HG02798 (cell line): ENCODE measurements around the gene UQCRC1.

Source experiments
- ATAC-seq: cut with Tn5 transposase; IDR thresholded peaks from one replicate; pipeline ENCODE4 v1.9.1; 2021; ENCODE audit warnings: mild to moderate bottlenecking; ENCODE audit not compliant: unreplicated experiment, poor library complexity

Gene UQCRC1

DNA sequence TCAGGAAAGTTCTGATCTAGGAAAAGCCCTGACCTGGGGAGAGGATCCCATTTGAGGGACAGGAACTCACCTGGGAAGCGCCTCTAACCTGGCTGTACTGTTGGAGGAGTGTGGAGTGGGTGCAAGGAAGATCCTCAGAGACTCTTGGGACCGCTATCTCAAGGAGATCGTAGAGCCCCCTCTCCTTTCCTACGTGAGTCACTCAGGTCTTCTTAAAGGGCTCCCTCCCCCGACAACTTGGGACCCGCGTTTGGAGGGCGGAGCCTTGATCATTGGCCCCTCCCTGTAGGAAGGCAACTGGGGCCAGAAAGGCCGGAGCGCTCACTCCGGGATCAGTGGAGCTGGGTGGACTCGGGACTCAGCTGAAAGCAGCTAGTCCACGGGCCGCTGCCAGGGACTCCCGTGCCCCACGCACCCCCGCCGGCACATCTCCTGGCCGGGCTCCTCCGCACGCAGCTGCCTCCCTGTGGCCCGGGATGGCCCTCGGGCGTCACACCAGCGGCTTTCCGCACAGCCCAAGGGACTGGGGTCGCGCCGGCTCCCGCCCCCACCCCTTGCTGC, 25.3 kb upstream of the UQCRC1 start:
- ATAC-seq = peak; percentile 26

DNA sequence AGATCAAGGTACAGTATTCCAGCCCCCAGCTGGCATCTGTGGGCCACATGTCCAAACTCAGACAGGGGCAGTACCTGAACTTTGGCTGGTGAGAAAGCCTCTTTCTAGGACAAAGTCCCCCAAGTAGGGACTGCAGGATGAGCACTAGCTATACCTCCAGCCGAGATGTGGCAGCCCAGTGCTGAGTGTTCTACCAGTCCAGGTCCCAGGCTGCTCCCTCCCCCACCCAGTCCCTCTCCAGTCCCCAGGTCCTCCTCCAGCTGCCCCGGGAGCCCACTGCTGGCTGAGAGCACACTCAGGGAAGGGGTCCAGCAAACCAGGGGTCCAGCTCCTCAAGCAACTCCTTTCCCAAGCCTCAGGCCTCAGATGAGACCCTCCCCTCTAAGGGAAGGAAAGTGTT, 24.3 kb upstream of the UQCRC1 start:
- no peak for ATAC-seq

DNA sequence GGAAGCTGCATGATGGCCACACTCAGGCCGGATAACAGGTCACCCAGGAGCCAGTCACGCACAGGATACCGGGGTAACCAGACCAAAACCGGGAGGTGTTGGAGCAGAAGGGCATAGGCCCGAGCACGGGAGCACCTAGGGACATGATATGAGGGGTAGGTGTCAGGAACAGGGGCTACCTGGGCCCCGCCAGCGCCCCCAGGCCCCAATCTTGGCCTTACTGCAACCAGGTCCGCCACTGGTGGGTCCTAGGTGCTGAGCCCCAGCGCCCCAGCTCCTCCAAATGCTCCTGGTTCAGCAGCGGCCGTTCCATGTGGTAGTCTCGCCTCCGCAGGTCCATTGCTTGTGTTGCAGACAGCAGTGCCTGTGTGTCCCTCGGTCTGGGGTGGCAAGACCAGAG, 23.8 kb upstream of the UQCRC1 start:
- ATAC-seq = no peak

DNA sequence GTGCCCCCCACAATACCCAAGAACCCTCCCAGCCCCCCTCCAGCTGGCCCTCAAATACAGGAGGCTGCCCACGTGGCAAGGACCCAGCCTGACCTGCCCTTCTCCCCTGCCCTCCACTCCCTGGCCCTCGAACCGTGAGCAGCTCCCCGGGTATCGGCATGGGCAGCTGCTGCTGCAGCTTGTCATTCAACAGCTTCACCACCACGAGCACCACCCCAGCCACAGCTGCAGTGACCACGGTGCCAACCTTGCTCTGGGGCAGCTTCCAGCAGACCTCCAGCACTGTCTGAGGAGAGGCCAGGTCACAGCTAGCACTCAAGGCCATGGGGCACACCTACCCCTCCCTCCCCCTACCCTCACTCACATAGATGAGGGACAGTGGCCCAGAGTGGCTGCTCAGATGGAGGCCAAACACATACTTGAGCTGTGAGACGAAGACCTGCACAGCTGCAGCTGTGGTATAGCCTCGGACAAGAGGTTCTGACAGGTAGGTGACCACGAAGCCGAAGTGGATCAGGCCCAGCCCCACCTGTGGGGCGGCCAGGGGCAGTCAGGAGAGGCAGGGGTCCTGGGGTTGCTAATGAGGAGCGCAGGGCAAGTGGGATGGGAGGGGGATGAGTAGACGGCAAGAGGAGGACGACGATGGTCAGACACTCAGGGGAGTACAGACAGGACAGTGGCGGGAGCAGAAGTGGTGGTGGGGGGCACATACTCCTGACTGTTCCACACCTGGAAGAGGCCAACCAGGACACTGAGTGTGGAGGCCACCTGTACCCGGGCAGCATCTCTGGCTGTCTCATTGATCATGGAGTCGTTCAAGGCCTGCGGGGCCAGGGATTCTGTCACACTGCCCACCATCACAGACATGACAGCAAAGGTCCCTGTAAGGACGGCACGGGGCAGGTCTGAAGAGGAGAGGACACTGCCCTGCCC, 22.3 kb upstream of the UQCRC1 start:
- no peak for ATAC-seq

DNA sequence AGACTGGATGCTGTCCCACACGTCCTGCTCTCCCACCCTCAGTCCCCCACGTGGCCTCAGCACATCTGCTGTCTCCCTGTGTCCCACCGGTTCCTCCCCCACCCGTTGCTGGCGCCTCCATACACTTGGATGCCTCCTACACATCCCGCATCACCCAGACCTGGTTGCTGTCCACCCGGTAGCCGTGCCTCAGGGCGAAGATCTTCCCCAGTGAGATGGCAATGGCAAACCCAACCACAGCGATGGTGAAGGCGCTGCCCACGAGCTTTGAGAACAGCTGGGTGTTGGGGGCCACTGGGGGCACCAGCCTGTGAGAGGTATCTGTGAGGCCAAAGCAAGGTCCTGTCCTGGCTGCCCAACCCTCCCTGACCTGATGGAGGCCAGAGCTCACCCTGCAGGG, 21.4 kb upstream of the UQCRC1 start:
- ATAC-seq = no peak

DNA sequence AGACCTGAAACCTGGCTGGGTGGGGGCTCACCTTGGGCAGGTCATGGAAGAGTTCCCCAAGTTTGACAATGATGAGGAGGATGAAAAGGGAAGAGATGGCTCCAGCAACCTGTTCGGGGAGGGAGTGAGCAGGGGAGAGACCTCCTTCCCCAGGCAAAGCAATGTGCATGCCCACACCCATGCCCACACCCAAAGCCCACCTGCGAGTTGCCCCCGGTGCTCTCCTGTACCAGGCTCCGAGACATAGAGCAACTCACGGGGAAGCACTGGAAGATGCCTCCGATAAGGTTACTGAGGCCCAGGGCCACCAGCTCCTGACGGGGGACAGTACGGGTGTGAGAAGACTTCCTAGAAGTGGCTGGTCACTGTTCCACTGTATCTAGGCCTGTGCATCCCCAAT, 21.0 kb upstream of the UQCRC1 start:
- ATAC-seq = no peak

DNA sequence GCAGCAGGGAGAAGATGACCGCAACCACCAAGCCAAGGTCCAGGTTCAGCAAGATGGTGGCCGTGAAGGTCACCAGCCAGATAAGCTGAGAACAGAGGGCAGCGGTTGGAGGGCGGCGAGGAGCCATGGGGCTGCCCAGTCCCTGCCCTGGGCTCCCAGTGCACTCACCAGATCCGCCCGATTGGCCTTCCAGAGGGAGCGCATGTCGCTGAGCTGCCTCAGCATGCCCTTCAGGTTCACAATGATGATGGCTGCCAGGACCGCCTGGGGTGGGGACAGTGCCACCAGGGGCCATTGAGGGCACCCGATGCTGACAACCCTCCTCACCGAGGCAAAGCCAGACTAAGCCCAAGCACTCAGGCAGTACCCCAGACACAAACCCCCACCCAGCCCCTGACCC, 20.4 kb upstream of the UQCRC1 start:
- no peak for ATAC-seq

DNA sequence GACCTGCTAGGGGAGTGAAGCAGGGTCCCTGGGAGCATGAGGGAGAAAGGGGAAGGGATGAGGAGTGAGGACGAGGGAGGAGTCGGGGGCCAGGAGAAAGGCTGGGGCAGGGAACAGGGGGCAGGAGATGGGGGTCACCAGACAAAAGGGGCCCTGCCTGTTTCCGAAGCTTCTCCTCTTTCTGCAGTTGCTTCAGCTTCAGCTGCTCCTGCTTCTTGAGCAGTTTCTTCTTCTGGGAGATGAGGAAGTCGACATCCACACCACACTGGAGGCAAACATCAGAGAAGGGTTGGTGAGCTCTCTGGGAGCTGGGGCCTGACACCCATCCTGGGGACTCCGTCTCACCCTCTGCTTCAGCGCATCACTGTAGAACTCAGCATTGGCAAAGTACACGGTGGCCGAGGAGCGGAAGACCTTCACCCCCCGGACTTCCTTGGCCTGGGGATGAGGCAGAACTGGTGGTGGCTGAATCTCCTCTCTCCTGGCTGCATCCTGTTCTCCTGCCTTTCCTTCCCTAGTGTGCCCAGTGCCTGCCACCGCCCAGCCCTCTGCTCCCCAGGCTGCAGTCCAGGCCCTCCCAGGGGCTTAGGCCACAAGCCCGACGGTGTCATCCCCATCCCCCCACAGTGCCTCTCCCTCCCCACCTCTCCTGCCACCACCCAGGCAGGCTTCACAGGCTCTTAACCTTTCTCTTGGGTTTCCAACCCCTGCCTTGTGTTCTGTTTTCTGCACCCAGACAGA, 19.0 kb upstream of the UQCRC1 start:
- ATAC-seq = no peak

DNA sequence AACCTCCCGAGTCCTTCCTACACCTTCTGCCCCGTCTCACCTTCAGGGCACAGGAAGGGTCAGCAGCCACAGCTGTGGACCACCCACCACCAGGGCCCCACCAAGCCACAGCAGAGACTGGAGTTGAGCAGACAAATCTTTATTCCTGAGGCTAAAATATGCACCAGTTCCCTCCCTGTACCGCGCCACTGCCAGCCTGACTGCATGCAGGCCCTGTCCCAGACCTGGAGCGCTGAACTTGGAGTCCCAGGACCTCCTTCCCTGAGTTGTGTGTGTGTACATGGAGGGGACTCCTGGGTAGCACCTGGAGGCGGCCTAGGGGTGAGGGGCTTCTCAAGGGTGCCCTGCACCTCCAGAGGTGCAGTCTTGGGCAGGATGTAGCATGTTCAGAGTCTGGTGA, 16.2 kb upstream of the UQCRC1 start:
- no peak for ATAC-seq

DNA sequence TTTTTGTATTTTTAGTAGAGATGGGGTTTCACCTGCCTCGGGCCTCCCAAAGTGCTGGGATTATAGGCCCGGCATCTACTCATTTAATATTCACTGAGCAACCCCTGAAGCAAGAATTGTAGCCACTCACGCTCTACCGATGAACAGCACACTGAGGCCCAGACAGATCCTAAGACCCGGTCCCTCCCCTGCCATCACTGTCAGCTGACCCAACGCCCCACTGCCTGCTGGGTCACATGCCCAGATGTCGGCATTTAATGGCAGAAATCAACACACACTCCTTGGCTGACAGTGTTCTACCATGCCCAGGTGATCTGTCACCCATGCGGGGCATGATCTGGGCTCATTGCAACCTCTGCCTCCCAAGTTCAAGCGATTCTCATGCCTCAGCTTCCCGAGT, 15.3 kb upstream of the UQCRC1 start:
- ATAC-seq = no peak

DNA sequence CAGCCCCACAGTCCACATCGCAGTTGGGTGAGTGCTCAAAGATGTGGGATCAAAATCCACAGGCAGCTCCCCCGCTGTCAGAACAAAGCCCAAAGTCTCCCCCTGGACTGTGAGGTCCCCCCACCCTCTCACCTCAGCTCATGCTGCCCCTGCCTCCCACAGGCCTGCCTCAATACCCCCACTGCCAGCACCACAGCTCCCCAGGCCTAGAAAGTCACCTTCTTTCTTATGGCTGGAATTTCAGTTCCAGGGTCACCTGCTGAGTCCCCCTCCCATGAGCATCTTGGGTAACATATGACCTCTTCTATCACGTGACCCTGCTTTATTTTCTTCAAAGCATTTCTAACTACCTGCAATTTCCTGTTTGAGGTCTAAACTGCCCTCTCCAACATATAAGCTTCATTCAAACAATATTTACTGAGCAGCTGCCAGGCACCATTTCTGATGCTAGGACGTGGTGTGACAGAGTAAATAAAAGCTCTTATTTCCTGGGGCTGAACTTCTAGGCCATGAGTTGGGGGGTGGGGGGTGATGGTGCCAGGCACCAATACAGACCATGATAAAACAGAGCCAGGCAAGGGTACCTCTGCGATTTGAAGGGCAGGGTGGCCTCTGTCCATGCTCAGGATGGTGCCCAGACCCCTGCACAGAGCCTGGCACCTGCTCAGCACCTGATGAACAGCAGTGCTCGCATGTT, 14.6 kb upstream of the UQCRC1 start:
- no peak for ATAC-seq

DNA sequence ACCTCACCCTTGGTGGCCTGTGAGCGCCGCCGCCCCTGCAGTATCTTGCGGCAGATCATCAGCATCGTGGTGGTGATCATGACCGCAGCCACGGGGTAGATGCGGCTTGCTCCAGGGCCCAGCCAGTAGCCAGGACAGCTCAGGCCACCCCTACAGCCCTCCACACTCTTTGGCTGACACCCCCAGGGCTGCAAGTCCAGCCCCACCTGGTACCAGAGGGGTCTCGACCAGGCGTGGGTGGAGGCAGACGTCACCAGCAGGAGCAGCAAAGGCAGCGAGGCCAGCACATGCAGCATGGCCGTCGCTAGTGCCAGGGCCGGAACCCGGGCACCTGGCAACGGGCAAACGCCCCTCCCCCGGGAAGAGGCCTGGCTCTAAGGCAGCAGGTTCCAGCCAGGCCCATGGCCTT, 12.0 kb upstream of the UQCRC1 start, which contains the start of gene TMEM89:
TMEM89 (minus strand) TSS at position 309 of the 409 bp plus-strand sequence; CDS start at position 296, 13 bp downstream.
- no peak for ATAC-seq

DNA sequence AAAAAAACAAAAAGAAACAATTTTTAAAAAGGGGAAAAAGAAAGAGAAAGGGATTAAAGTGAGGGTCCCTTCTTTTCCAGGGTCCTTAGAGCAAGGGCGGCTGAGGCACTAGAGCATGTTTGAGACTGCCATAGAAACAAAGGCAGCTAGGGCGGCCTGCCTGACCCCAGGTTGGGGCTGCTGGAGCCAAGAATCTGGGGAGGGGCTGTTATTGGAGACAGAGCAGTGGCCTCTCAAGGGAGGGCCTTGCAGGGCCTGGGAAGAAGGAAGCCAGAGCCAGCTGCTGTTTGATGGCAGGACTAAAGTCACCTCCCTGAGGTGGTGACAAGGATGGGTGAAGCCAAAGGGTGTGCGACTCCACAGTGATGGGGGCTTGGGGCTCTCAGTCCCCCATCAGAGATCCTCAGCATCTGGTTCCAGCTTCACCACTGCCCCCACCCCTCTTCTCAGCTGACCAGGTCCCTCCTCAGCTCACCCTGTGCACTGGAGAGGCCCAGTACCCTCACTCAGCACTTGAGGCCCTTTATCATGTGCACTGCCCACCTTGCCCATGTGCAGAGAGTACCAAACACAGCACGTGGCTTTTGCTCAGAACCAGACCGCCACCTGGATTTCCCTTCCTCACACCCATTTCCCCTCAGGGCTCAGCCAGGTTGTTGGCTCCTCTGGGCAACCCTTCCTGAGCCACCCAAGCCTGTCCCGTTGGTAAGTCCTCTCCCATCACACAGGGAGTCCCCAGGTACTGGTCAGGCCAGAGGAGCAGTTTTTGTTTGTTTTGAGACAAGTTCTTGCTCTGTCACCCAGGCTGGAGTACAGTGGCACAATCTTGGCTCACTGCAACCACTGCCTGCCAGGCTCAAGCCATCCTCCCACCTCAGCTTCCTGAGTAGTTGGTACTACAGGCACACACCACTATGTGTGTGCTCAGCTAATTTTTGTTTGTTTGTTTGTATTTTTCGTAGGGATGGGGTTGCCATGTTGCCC, 10.4 kb upstream of the UQCRC1 start:
- no peak for ATAC-seq

DNA sequence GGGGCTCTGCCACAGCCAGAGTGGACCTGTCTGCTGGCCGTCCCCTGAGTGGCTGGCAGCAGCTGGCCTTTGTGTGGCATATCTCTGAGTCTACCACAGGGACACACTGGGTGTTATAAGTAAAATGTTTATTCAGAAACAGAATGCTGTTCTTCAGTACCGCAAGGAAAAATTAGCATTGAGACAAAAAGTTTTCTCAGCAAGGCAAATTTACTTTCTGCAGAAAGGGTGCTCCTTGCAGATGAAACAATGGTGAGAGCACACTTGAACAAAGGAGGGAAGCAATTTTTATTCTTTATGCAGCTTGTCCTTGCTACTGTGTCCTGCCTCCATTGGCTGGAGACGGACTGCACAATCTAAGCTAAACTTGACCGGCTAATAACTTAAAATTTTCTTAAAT, 8.1 kb upstream of the UQCRC1 start:
- ATAC-seq = no peak

DNA sequence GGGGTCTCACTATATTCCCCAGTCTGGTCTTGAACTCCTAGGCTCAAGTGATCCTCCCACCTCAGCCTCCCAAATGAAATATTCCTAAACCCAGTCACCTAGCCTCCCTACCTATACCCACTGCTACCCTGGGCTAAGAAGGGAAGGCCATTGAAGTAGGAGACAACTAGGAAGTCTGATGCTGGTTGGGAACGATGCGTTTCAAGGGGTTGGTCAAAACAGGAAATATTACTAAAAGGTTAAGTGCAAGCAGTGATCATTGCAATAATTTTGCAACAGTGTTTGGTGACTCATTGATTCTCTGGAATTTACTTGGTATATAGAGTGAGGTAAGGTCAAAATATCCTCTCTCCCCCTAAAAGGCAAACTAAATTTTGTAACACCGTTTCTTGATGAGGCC, 4.6 kb upstream of the UQCRC1 start:
- ATAC-seq = no peak

DNA sequence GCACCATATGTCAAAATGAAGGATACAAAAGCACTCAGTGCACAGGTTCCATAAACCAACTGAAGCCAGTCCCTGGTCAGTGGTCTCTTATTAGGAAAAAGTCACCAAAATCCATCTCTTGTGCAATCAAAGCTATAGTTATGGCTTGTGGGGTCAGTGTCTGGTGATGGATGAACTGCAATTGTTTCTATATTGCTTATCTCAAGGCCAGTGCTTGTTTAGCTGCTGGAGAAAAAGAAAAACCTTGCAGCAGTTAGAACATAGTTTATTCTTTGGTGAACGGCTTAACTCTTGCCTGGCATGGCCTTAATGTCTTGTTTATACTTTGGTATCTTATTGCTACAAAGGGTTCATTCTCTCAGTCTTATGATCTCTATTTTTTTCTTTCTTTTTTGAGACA, 2.9 kb upstream of the UQCRC1 start:
- ATAC-seq = no peak

DNA sequence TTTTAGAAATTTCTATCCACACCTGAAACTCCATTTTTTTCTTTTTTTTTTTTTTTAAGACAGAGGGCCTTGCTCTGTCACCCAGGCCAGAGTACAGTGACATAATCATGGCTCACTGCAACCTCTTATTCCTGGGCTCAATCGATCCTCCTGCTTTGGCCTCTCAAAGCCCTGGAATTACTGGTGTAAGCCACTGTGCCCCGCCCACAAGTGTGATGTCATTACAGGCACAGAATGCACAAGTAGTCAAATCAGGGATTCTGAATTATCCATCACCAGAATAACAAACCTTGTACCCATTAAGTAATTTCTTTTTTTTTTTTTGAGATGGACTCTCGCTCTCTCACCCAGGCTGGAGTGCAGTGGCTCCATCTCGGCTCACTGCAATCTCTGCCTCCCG, 1.9 kb downstream of the UQCRC1 start:
- ATAC-seq = no peak

DNA sequence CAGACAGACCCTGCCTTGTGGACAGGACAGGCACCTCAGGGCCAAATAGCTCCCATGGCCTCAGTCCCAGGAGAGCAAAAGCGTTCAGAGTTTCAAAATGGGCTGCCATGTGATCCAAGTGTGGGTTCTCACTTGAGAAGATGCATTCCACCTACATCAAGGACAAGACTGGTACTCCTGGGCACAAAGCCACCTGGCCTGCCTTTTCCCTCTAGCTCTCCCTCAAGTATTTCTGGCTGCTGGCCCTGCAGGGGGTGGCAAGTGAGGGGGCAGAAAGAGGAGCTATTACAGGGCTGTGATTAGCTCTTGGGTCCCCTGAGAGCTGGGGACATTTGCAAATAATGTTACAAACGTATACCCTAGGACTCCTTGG, 7.8 kb downstream of the UQCRC1 start:
- no peak for ATAC-seq
